Right kidney (tissue), 1 donor: ENCODE measurements around the gene SSU72.
"Not testable (repeated sequence)": the region's sequence is repeated elsewhere in the genome, so short reads cannot be mapped to it uniquely, and the experiment has no call there.

Experiments
- DNase-seq: peaks from one replicate; pipeline ENCODE4 v3.0.0-alpha.2; 2016

SSU72 gene

GRCh38 chr1:1560178-1560577 is 14.5 kb downstream of the SSU72 start:
- no peak for DNase-seq

GRCh38 chr1:1559066-1559465 is 15.6 kb downstream of the SSU72 start:
- no peak for DNase-seq

DNA sequence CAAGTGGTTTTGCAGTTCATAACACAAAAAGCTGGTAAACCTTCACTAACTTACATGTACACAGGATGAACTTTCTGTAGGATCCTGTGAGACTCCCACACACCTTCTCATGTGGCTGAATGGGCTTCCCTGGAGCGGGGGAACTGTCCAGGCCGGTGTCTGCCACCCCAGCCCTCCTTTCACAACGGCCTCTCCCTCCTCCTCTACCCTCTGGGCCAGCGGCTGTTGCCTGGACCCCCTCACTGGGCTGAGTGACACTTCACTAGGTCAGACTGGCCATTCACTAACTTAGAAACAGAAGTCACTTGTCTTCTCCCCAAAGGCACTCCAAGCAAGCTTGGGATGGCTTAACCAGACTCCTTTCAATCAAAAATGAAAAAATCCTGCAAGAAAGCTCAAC is 16.1 kb downstream of the SSU72 start:
- no peak for DNase-seq

GRCh38 chr1:1557688-1558087 is 17.0 kb downstream of the SSU72 start:
- DNase-seq = not testable (repeated sequence)

DNA sequence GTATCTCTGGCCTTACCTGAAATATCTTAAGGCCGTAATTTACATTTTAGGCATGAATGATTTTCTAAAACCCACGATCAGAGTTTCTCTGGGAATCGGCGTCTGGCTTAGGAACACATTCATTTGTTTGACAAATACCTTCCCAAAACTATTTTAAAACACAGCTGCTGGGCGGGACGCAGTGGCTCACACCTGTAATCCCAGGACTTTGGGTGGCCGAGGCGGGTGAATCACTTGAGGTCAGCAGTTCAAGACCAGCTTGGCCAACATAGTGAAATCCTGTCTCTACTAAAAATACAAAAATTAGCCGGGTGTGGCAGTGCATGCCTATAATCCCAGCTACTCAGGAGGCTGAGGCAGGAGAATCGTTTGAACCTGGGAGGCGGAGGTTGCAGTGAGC is 17.7 kb downstream of the SSU72 start:
- DNase-seq = not testable (repeated sequence)

DNA sequence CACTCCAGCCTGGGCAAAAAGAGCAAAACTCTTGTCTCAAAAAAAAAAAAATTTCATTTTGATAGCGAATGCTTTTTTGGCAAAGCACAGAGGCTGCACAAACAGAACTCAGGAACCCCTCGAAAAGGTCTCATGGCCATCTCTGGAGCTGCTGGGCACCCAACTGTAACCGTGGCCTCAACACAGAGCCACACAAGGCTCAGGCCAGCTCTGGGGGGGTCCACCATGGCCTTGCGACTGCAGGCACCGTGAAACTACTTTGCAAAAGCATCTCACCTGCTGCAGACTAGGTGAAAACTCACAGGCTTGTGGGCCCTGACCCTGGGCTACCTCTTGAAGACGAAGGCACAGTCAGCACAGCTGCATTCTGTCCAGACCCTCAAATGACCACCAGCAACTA is 18.2 kb downstream of the SSU72 start:
- DNase-seq = no peak

DNA sequence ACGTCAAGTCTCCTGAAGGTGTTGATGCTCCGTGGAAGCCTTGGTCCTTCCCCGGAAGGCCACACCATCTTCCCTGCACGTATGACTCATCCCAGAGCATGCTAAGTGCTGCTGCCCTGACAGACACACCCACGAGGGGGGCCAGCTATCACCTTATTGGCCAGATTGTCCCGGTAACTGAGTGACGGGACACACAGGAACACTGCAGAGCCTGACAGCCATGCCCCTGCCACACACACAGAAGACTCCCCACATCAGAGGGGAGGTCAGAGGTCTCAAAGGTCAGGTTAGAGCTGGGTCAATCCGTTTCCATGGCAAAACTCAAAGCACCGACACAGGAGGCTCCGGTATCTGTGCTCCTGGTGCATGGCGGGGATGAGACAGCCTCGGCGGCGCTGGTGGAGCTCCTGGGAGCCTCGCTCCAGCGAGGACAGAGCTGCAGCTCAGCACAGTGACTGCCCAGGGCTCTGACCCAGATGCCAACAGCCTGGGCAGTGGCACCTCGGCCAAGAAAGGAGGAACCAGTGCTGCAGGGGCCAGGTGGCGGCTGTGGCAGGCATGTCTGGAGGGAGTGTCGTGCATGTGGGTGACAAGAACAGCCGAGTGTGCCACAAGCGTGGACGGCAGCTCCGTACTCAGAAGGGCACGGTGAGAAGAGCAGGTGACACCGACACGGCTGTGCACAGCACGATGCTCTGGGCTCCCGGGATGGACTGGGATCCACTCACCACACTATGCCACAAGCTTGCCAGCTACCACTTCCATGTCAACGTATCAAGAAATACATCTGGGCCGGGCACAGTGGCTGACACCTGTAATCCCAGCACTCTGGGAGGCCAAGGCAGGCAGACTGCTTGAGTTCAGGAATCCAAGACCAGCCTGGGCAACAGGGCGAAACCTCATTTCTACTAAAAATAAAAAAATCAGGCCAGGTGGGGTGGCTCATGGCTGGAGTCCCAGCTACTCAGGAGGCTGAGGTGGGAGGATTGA is 19.4 kb downstream of the SSU72 start:
- DNase-seq = no peak

GRCh38 chr1:1554550-1554925 is 20.1 kb downstream of the SSU72 start:
- no peak for DNase-seq

GRCh38 chr1:1553821-1554494 is 20.7 kb downstream of the SSU72 start:
- no peak for DNase-seq

DNA sequence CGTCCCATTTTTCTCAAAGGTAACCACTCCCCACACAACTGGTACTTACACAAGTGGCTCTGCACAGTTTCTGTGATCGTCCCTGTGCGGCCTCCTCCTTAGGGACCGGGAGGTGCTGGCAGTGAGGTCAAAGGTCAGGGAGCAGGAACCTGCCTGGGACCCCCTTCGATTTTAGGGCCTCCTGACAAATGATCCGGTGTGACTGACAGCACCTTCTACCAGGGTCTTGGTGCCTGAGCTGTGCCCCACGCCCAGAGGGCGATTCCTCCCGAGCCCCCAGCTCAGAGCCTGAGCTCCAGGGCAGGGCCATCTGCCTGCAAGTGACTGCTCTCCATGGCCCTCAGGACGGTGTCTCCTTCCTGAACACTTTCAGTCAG is 22.4 kb downstream of the SSU72 start:
- DNase-seq = no peak

DNA sequence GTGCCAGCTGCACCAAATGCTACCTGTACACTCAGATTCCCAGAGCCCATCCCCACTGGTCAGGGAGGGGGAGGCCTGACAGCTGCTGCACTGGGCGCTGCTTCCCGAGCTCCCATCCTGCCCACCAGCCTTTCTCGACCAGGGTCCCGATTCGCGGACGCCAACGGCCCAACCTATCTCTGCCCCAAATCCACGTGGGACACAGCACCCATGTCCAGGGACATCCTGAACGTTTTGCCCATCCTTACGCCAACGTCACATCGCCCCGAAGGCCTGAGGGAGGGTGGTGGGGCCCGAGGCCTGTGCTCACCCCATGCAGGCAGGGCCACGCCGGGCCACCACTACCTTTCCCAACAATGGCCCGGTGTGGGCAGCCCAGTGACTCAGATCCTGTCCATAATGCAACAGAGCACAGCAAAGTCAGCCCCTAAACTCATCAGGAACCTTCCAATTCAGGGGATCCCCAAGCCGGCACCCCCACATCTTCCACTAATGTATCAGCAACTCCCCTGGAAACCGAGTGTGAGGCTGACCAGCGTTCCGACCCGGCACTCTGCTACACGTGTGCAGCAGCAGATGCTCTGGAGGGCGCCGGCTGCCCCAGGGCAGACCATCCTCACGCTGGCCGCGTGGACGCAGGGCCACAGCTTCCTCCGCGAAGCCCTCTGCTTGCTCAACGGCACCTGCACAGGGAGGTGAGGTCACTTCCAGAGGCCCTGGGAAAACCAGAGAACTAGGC is 23.0 kb downstream of the SSU72 start:
- DNase-seq = no peak

DNA sequence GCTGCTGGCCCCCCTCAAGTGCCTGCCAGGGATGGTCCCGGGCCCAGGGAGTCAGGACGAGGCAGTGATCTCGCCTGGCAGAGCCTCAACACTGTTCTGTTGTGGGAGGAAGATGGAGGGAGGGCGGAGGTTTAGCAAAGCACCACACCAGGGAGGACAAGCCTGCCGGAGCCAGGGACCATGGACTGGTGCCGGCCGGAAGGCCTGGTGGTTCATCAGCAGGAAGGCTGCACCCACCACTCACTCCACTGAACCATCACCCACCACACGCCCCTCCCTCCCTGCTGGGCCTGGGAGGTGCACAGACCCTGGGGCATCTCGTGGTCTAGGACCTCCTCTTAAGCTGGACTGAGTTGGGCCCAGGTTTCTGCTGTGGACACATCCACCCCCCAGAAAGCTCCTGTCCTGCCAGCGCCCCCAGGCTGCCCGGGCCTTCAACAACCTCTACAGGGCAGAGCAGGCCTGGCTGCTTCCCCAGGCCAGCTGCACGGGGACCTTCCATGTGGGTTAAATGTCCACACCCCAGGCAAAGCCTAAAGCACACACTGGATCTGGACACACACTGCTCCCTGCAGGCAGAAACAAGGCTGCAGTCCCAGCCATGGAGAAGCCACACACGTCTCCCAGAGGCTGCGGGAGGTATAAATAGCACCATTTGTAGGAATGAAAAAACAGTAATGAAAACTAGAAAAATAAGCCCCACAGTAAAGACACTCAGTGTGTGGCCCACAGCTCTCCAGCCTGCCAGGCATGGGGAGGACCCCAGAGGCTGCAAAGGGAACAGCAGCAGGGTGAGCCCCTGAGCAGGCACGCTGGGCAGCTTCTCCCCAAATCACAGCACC is 23.9 kb downstream of the SSU72 start:
- no peak for DNase-seq

DNA sequence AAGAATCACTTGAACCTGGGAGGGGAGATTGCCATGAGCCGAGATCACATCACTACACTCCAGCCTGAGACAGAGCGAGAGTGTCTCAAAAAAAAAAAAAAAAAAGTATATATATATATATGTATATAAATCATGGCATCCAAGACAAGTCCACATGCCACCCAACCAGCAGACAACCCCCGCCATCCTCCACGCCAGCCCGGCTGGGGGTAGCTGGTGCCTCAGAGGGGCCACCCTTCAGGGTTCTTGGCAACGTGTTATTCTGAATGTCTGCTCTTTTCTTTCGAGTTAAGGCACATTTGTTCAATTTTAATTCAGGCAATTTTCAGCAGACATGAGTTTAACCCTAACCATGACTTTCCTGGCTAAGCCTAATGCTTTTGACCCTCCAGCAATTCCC is 24.6 kb downstream of the SSU72 start:
- no peak for DNase-seq

GRCh38 chr1:1548591-1548990 is 26.1 kb downstream of the SSU72 start:
- no peak for DNase-seq

DNA sequence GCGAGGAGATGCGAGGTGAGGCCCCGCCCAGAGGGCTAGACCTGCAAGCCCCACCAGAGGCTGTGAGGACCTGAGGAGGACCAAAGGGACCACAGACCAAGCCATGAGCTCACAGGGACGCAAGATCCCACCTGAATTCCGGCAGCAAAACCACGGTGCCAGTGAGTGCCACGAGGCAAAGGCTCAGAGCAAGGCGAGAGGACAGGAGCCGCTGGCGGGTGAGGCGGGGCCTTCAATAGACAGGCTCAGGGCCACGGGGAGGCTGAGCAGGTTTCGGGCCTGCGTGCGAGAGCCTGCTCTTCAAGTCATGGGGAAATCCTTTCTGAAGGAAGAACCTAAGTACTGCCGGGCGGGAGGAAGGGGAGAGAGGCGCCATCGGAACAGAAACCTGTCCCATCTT is 27.2 kb downstream of the SSU72 start:
- no peak for DNase-seq

DNA sequence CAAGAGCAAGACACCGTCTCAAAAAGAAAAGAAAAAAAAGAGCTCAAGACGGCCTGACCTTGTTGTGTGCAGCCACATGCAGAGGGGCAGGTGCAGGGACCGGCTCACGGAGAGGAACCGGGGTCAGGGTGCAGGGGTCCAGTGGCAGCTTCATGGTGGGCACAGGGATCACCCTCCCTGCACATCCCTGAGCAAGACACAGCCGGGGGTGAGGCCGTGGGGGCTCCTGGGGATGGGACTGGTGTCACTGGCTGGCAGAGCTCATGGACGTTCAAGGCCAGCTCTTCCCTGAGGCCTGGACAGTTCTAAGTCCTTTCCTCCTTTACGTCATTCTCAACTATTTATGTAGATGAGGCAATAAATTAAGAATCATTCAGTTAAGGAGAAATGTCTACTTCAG is 27.7 kb downstream of the SSU72 start:
- DNase-seq = no peak

- no peak for DNase-seq
Measured at GRCh38 chr1:1545946-1546737, 28.5 kb downstream of the SSU72 start.

GRCh38 chr1:1544544-1544943 is 30.1 kb downstream of the SSU72 start:
- DNase-seq = no peak

- no peak for DNase-seq
Measured at GRCh38 chr1:1543706-1544099, 31.0 kb downstream of the SSU72 start.

DNA sequence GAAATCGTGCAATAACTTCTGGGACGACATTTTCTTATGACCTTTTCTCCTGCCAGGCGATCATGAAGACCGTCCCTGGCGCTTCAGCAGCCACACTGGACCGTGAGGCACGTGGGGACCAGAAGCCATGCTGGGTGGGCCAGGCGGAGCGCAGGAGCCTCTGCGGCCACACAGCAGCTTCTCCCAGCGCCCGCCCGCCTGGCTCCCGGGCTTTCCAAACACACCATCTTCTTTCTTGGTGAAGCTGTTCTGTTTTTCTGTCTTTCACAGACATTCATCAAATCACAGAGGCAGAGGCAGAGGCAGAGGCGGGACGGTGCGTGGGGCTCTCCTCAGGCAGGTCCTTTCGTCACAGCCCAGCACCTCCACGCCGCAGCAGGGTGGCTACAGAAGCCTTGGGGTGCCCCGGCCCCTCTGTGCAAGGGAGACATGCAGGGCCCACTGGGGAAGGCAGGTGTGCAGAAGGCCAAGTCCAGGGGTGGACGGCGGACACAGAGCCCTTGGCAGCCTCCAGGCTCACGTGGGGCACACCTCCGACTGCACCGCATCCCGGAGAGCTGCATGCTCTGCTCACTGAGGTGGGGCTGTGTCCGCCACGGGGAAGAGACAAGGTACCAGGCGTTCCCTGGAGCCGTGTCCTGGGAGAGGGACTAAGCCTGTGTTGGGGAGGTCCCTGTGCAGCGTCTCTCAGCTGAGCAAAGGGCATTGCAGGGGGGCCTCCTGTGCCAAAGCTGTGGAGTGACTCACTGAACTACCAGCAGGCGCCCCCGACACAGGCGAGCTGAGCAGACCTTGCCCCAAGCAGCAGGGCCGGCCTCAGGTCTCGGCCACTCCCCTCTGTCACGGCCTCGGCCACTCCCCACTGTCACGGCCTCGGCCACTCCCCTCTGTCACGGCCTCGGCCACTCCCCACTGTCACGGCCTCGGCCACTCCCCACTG is 31.6 kb downstream of the SSU72 start:
- no peak for DNase-seq
